ENCODE results near the gene SMG6.

DNA sequence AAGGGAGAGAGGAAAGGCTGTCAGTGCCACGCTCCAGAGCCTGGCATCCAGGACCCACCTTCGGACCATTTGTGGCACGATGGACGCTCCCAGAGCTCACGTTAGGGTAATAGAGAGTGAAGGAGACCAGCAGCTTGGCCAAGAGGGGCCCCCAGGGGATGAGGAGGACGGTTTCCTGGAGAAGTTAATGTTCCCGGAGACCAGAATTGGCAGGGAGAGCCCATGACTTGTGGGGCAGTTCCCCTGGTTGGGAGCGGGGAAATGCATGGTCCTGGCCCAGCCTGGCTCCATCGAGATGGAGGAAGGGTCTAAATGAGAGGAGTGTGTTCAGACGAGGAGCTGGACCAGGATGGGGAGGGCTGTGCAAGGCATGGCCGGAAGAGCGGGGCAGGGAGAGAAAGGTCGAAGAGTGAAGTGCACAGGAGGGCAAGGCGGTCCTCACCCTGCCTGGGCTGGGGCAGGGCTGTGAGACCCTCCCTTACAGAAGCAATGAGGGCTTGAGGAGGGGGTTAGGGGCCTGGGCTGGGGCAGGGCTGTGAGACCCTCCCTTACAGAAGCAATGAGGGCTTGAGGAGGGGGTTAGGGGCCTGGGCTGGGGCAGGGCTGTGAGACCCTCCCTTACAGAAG is 251.5 kb downstream of the SMG6 start:
- TF ChIP-seq ZNF75D (CRISPR knock-in tag; IDR thresholded peaks at IDR 0.05; ENCODE audit: borderline replicate concordance) (no peak), MTA3 (CRISPR knock-in tag; IDR thresholded peaks at IDR 0.05) (no peak), HDAC6 (IDR thresholded peaks at IDR 0.05; ENCODE audit: low read depth, low read length) (no peak), MAFK (conservative IDR thresholded peaks at IDR 0.05 in 1 of 2, IDR thresholded peaks at IDR 0.05 in 1 of 2; ENCODE audit: low read length in 2 of 2) (no peak), ZNF773 (CRISPR knock-in tag; IDR thresholded peaks at IDR 0.05; ENCODE audit: borderline replicate concordance) (no peak), ZBTB3 (CRISPR knock-in tag; IDR thresholded peaks at IDR 0.05; ENCODE audit: borderline replicate concordance, low read depth) (no peak), ZNF282 (IDR thresholded peaks at IDR 0.05; ENCODE audit: partially characterized antibody) (no peak)
- TF ChIP-seq, protein P1, sequence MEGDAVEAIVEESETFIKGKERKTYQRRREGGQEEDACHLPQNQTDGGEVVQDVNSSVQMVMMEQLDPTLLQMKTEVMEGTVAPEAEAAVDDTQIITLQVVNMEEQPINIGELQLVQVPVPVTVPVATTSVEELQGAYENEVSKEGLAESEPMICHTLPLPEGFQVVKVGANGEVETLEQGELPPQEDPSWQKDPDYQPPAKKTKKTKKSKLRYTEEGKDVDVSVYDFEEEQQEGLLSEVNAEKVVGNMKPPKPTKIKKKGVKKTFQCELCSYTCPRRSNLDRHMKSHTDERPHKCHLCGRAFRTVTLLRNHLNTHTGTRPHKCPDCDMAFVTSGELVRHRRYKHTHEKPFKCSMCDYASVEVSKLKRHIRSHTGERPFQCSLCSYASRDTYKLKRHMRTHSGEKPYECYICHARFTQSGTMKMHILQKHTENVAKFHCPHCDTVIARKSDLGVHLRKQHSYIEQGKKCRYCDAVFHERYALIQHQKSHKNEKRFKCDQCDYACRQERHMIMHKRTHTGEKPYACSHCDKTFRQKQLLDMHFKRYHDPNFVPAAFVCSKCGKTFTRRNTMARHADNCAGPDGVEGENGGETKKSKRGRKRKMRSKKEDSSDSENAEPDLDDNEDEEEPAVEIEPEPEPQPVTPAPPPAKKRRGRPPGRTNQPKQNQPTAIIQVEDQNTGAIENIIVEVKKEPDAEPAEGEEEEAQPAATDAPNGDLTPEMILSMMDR (CRISPR knock-in tag; IDR thresholded peaks at IDR 0.05), result no peak
- TF ChIP-seq, protein P2, sequence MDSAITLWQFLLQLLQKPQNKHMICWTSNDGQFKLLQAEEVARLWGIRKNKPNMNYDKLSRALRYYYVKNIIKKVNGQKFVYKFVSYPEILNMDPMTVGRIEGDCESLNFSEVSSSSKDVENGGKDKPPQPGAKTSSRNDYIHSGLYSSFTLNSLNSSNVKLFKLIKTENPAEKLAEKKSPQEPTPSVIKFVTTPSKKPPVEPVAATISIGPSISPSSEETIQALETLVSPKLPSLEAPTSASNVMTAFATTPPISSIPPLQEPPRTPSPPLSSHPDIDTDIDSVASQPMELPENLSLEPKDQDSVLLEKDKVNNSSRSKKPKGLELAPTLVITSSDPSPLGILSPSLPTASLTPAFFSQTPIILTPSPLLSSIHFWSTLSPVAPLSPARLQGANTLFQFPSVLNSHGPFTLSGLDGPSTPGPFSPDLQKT (CRISPR knock-in tag; IDR thresholded peaks at IDR 0.05; ENCODE audit: borderline replicate concordance), result no peak
- TF ChIP-seq, protein P3, sequence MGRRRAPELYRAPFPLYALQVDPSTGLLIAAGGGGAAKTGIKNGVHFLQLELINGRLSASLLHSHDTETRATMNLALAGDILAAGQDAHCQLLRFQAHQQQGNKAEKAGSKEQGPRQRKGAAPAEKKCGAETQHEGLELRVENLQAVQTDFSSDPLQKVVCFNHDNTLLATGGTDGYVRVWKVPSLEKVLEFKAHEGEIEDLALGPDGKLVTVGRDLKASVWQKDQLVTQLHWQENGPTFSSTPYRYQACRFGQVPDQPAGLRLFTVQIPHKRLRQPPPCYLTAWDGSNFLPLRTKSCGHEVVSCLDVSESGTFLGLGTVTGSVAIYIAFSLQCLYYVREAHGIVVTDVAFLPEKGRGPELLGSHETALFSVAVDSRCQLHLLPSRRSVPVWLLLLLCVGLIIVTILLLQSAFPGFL (CRISPR knock-in tag; IDR thresholded peaks at IDR 0.05), result no peak

All from HepG2 (cell line).